ENCODE data around the gene KCNQ1.

KCNQ1 gene

DNA sequence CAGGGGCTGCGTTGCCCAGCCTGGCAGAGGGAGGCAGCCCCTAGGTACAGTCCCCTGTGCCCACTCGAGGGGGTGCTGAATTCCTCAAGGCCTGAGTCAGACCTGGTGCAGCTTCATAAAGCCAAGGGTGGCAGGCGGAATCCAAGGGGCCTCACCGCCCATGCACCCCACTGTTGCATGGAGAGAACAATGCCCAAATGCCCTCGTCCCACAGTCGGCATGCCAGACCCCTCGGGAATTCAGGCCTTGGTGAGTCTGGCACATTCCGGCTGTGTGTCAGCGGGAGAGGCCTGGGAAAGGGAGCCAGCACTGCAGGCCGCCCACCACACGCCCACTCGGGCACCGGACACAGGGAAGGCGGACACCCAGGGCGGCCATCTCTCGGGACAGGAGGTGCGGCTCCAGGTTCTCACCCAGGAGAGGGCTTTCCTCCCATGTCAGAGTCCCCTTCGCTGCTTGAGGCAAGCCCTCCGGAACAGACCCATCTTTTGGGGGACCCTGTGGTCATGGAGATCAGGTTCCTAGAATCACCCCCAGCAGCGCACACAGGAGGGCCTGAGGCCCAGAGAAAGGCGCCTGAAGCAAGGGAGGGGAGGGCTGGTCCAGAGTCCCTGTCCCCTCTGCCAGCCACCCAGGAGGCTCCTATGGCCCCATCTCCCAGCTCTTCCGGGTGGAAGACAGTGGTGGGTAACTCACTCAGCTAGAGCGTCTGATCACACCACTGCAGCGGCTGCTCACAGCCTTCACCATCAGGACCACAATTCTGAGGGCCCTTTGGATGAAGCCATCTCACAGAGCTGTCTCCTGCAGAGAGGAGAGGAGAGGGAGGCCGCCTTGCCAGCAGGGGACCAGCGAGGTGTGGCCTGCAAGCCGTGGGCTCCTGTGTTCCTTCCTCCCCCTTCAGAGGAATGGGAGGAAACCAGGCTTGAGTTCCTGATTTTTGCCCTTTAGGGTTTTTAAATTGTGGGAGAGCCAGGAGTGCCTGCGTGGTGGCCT is 286.6 kb downstream of the KCNQ1 start:
- H3K27ac ChIP-seq: no peak overlapping the region
- TF ChIP-seq, protein P1, sequence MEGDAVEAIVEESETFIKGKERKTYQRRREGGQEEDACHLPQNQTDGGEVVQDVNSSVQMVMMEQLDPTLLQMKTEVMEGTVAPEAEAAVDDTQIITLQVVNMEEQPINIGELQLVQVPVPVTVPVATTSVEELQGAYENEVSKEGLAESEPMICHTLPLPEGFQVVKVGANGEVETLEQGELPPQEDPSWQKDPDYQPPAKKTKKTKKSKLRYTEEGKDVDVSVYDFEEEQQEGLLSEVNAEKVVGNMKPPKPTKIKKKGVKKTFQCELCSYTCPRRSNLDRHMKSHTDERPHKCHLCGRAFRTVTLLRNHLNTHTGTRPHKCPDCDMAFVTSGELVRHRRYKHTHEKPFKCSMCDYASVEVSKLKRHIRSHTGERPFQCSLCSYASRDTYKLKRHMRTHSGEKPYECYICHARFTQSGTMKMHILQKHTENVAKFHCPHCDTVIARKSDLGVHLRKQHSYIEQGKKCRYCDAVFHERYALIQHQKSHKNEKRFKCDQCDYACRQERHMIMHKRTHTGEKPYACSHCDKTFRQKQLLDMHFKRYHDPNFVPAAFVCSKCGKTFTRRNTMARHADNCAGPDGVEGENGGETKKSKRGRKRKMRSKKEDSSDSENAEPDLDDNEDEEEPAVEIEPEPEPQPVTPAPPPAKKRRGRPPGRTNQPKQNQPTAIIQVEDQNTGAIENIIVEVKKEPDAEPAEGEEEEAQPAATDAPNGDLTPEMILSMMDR (conservative IDR thresholded peaks at IDR 0.05): no peak

DNA sequence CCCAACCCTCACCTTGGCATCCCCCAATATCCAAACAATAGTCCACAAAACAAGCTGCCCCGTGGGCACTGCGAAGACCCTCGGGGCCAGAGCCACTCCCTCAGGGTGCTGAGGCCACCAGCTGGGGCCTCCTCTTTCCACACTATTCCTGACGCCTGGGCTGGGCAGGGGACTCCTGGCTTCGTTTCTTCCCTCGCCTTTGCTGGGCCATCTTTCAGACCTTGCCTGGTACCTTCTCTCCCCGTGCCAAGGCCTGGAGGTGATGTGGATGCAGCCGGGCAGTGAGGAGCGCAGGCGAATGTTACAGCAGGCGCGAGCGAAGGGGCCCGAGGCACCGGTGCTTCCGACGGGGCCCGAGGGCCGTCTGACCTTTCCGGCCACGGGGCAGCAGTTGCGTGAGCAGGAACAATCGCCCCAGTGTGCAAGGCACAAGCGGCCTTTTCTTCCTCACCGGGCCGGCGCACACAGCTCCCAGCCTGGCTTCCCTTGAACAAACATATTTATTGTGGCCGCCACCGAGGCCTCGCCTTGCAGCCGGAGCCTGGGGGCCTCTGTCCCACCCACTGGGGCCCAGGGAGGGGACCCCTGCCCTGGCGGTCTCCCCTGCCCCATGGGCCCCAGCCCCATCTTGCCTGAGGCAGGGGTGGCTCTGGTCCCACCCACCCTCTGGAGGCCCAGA is 287.6 kb downstream of the KCNQ1 start:
- TF ChIP-seq, protein P1 (conservative IDR thresholded peaks at IDR 0.05): no peak
- H3K27ac ChIP-seq: no peak overlapping the region

DNA sequence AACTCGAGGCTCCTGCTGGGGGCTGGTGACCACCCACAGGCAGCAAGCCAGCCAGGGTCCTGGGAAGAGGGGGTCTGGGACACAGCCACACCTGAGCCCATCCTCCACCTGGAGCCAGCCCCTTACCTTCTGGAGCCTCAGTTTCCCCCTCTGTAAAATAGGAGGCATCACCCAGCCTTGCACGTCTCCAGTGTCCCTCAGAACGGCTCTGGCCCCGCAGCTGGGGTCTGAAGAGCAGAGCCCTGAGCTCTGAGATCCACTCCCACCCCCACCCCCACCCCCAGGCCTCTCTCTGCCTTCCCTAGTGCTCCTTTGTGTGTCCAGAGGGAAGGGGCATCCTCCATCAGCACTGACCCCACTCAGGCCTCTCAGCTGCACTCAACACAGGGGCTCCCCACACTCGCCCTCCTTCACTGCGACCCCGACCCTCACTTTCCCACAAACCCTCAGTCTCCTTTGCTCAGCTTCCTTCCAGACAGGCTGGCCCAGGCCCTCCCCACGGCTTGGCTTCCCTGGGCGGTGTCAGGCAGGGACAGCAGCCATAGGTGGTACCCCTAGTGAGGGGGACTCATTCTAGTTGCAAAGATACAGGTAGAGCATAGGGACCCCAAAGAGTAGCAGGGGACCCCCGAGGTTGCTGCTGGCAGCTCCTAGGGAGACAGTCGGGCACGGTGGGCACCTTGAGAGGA is 288.3 kb downstream of the KCNQ1 start:
- TF ChIP-seq, protein P1 (conservative IDR thresholded peaks at IDR 0.05): no peak
- H3K27ac ChIP-seq: no peak overlapping the region

DNA sequence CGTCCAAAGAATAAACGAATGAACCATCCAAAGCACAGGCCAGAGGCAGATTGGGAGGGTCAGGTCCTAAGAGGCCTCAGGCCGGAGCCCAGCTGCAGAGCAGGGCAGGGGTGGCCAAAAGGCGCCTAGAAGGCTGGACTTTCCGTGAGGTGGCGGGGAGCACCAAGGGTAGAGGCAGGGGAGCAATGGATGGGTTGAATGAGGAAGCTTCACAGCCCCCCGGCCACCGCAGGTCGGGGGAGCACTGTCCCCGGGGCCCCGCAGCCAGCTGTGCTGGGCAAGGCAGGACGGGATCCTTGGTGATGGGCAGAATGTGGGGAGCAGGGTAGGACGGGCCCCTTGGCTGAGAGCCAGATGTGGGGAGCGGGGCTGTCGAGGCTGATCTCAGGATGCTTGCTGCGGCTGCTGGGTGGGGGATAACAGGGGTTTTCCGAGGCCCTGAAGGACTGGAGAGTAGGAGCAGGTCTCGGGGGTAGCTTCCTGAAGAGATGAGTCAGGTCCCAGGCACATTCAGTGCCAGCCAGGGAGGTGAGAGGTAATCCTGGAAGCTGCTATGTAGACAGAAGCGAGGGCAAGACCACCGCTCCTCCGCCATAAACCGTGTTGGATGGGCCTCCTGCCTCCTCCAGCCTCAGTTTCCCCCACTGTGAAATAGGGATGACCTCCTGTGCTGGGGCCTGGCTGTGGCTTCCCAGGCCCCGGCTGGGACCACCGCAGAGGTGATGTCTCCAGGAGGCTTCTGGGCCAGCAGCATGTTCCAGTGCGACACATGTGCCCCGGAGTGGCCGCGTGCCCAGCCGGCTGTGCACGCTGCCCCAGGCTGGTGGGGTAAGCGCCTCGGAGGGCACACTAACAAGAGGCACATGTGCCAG is 289.6 kb downstream of the KCNQ1 start:
- no peak overlapping the region for H3K27ac ChIP-seq
- TF ChIP-seq, protein P1 (conservative IDR thresholded peaks at IDR 0.05): no peak

DNA sequence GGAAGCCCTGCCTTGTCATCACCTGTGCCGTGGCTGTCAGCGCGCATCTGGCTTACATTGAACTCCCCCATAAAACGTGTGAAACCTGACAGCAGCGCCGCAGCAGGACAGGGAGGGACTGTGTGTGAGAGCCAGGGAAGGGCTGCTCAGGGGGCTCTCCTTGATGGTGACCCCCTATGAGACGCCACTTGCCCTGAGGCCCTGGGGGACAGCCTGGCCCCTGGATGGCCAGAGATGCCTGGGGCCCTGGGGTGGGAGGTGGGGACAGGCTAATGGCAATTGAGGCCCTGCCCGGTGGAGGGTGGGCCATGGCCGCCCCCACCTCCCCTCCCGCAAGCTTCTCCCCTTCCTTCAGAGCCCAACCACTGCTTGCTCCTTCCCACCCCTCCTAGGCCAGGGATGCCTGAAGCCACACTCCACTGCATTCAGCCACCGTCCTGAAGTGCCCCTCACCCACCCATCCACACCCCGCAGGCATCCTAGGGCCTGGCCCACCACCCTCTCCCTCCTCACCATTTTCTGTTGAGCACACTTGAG is 290.3 kb downstream of the KCNQ1 start:
- H3K27ac ChIP-seq: no peak overlapping the region
- TF ChIP-seq, protein P1 (conservative IDR thresholded peaks at IDR 0.05): no peak

DNA sequence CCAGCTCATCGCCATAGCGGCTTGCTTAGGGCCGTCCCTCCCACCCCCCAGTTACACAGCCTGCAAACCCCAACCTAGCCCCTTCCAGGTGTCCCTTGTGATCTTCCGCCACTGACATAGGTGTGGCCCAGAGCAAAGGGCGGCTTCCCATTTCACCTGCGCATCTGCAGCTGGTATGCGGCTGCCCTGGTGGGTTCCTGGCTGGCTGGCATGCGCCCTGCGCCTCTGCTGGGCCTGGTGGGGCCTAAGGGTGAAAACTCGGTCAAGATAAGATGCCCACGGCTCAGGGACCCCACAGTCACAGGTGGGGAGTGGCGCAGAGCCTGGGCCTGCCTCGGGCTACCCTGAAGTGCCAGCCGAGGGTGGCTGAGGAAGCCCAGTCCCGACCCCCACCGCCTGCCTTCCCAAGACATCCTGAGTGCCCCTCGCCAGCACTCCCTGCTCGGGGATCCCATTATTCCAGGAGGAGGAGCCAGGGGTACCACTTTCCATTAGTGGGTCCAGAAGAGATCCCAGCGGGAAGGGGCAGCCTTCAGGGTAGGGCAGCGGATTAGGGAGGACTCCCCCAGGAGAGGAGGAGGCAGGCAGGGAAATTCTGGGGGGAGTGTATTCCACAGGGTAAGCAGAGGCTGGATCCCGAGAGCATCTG is 291.9 kb downstream of the KCNQ1 start:
- TF ChIP-seq, protein P1 (conservative IDR thresholded peaks at IDR 0.05): no peak
- H3K27ac ChIP-seq: no peak overlapping the region

Data from VCaP (cell line).